ENCODE results near the gene DDX54. TPM values are rescaled to one million over a fixed set of nuclear protein-coding genes. Genes with fewer than 3 reads are reported as not detected.
"Not testable (repeated sequence)": the region's sequence is repeated elsewhere in the genome, so short reads cannot be mapped to it uniquely, and the experiment has no call there.

The DDX54 gene
- total and polyA plus RNA-seq, 4 donors = 17.9 to 75.3 (median 51.9) TPM

DNA sequence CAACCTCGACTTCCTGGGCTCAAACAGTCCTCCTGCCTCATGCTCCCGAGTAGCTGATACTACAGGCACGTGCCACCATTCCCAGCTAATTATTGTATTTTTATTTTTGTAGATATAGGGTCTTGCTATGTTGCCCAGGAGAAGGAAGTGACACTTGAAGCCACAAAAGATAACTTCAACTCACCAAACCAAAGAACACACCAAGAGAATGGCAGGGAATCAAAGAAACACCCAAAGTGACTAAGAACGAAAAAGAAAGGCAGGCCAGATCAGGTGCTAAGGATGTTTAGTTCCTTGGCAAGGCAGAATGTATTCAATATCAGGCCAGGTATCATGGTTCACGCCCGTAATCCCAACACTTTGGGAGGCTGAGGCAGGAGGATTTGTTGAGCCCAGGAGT is 25.9 kb upstream of the DDX54 start:
- no peak for TF ChIP-seq CTCF (IDR thresholded peaks at IDR 0.05; ENCODE audit: control extremely low read depth, extremely low read depth)
- Histone ChIP-seq H3K36me3 (ENCODE audit: control insufficient read depth in 4 of 4, insufficient read depth in 4 of 4, low read length in 4 of 4) (no peaks in the 10 kb centered on the region), H3K4me1 (ENCODE audit: control insufficient read depth in 5 of 5, insufficient read depth in 5 of 5, low read length in 5 of 5) (peaks cover 3 to 9% (median 6%) of the 10 kb centered on the region in 5 donors), H3K9me3 (ENCODE audit: control insufficient read depth in 4 of 4, insufficient read depth in 3 of 4, low read length in 3 of 4) (no peaks in the 10 kb centered on the region), H3K9ac (ENCODE audit: insufficient read depth in 1 of 2, low read length in 2 of 2) (no peak overlapping the region), H3K27me3 (ENCODE audit: control insufficient read depth in 3 of 3, insufficient read depth in 3 of 3, low read length in 2 of 3) (no peaks in the 10 kb centered on the region), H3K27ac (ENCODE audit: low read depth in 1 of 2, low read length in 1 of 2) (no peak overlapping the region), H3K4me3 (no peak overlapping the region)
- 88 to 95% methylated on average over 6 of the region's 6 CpGs for WGBS, 2 donors
- DNase-seq (no peak), ATAC-seq (ENCODE audit: insufficient read depth, low FRiP score) (no peak)

- peak; percentile 40 to 64 (median 51) for DNase-seq
- Histone ChIP-seq H3K4me3 (no peak overlapping the region), H3K36me3 (ENCODE audit: control insufficient read depth in 4 of 4, insufficient read depth in 4 of 4, low read length in 4 of 4) (no peaks in the 10 kb centered on the region), H3K27me3 (ENCODE audit: control insufficient read depth in 3 of 3, insufficient read depth in 3 of 3, low read length in 2 of 3) (no peaks in the 10 kb centered on the region), H3K4me1 (ENCODE audit: control insufficient read depth in 5 of 5, insufficient read depth in 5 of 5, low read length in 5 of 5) (peaks cover 0 to 8% (median 1%) of the 10 kb centered on the region in 5 donors), H3K9me3 (ENCODE audit: control insufficient read depth in 4 of 4, insufficient read depth in 3 of 4, low read length in 3 of 4) (no peaks in the 10 kb centered on the region), H3K27ac (ENCODE audit: low read depth in 1 of 2, low read length in 1 of 2) (peak overlapping the region in 1 of 2 donors; percentile 30), H3K9ac (ENCODE audit: insufficient read depth in 1 of 2, low read length in 2 of 2) (no peak overlapping the region)
- 16 to 51% methylated on average over 10 of the region's 10 CpGs for WGBS, 2 donors
- TF ChIP-seq CTCF (IDR thresholded peaks at IDR 0.05; ENCODE audit: control extremely low read depth, extremely low read depth) = no peak
- ATAC-seq (ENCODE audit: insufficient read depth, low FRiP score) = peak; percentile 71
Measured at GRCh38 chr12:113208041-113208934, 23.0 kb upstream of the DDX54 start.

DNA sequence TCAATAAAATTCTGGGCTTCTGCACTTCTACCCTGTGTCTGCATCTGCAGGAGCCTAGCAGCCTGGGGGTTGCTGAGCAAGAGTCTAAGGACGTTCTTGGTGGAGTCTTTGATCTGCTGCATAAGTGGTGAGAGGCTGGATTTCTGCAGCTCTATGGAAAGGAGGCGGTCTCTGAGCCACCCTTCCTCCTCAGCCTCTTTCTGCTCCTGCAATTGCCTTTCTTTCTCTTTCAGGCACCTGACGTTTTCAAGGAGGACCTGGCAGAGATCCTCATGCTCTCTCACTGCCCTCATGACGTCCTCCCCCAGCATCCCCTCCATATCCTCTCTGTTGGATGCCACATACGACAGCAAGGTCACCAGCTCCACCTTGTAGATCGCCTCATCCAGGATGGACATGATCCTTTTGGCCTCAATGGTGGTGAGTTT is 22.3 kb upstream of the DDX54 start:
- peaks cover 0 to 2% (median 0%) of the 10 kb centered on the region in 4 donors for H3K9me3 ChIP-seq (ENCODE audit: control insufficient read depth in 4 of 4, insufficient read depth in 3 of 4, low read length in 3 of 4)
- TF ChIP-seq CTCF (IDR thresholded peaks at IDR 0.05; ENCODE audit: control extremely low read depth, extremely low read depth) = no peak
- no peak for ATAC-seq (ENCODE audit: insufficient read depth, low FRiP score)
- no peak overlapping the region for H3K27ac ChIP-seq (ENCODE audit: low read depth in 1 of 2, low read length in 1 of 2)
- no peak overlapping the region for H3K4me3 ChIP-seq
- no peak for DNase-seq
- H3K36me3 ChIP-seq (ENCODE audit: control insufficient read depth in 4 of 4, insufficient read depth in 4 of 4, low read length in 4 of 4) = no peaks in the 10 kb centered on the region
- no peaks in the 10 kb centered on the region for H3K27me3 ChIP-seq (ENCODE audit: control insufficient read depth in 3 of 3, insufficient read depth in 3 of 3, low read length in 2 of 3)
- H3K9ac ChIP-seq (ENCODE audit: insufficient read depth in 1 of 2, low read length in 2 of 2) = no peak overlapping the region
- H3K4me1 ChIP-seq (ENCODE audit: control insufficient read depth in 5 of 5, insufficient read depth in 5 of 5, low read length in 5 of 5) = peaks cover 0 to 8% (median 1%) of the 10 kb centered on the region in 5 donors
- WGBS, 2 donors = 44 to 59% methylated on average over 6 of the region's 6 CpGs

DNA sequence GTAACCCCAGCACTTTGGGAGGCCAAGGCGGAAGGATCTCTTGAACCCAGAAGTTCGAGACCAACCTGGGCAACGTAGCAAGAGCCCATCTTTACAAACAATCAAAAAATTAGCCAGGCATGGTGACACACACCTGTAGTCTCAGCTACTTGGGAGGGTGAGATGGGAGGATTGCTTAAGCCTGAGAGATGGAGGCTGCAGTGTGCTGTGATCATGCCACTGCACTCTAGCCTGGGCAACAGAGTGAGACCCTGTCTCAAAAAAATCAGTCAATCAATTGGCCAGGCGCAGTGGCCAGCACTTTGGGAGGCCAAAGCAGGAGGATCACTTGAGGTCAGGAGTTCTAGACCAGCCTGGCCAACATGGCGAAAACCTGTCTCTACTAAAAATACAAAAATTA is 21.5 kb upstream of the DDX54 start:
- ATAC-seq (ENCODE audit: insufficient read depth, low FRiP score); H3K36me3 ChIP-seq (ENCODE audit: control insufficient read depth in 4 of 4, insufficient read depth in 4 of 4, low read length in 4 of 4); H3K4me3 ChIP-seq; H3K27me3 ChIP-seq (ENCODE audit: control insufficient read depth in 3 of 3, insufficient read depth in 3 of 3, low read length in 2 of 3); H3K9me3 ChIP-seq (ENCODE audit: control insufficient read depth in 4 of 4, insufficient read depth in 3 of 4, low read length in 3 of 4); DNase-seq; H3K9ac ChIP-seq (ENCODE audit: insufficient read depth in 1 of 2, low read length in 2 of 2); H3K27ac ChIP-seq (ENCODE audit: low read depth in 1 of 2, low read length in 1 of 2); H3K4me1 ChIP-seq (ENCODE audit: control insufficient read depth in 5 of 5, insufficient read depth in 5 of 5, low read length in 5 of 5): not testable (repeated sequence)
- 98 to 100% methylated on average over 5 of the region's 5 CpGs for WGBS, 2 donors

Data from lung (tissue), 12 donors.